Stimulated activated naive CD8-positive, alpha-beta T cell treated with anti-CD3 and anti-CD28 coated beads, Interleukin-15, Interleukin-2, amounts not matched to agents 100 U/mL and 50 U/mL, for 24 hours (primary cell): ENCODE measurements around the gene GRPEL1.
"Not testable (repeated sequence)": the region's sequence is repeated elsewhere in the genome, so short reads cannot be mapped to it uniquely, and the experiment has no call there.

ENCODE experiments used
- ATAC-seq: fragments of 150-1000 bp; cut with Tn5 transposase; one replicate; pipeline ENCODE4 v1.10.0; 2021
- DNase-seq: peaks from one replicate; pipeline ENCODE4 v3.0.0; 2021

GRPEL1 gene

DNA sequence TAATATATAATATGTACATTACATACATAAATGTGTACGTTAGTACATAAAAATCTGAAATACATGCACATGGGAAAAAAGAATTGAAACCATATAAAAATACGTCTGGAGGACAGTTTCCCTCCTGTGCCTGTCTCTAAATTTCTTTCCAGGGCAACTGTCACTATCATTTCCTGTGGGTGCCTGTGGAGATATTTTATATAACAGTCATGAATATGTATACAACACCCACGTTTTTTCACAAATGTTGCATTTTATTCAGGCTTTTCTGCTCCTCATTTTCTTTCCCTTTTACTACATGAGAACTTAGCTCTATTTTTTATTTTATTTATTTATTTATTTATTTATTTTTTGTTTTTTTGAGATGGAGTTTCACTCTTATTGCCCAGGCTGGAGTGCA, 24.2 kb upstream of the GRPEL1 start:
- no peak for ATAC-seq
- DNase-seq = no peak

- DNase-seq (no peak), ATAC-seq (no peak)
Observed at GRCh38 chr4:7089213-7089986, 21.5 kb upstream of the GRPEL1 start.

- ATAC-seq = no peak
- DNase-seq = no peak
Observed at GRCh38 chr4:7087036-7087435, 19.2 kb upstream of the GRPEL1 start.

- ATAC-seq = no peak
Observed at GRCh38 chr4:7086384-7086783, 18.5 kb upstream of the GRPEL1 start.

GRCh38 chr4:7084564-7084961, 16.7 kb upstream of the GRPEL1 start:
- not testable (repeated sequence) for ATAC-seq

More at GRCh38 chr4:7086384-7086783, 18.5 kb upstream of the GRPEL1 start:
- DNase-seq = no peak

DNA sequence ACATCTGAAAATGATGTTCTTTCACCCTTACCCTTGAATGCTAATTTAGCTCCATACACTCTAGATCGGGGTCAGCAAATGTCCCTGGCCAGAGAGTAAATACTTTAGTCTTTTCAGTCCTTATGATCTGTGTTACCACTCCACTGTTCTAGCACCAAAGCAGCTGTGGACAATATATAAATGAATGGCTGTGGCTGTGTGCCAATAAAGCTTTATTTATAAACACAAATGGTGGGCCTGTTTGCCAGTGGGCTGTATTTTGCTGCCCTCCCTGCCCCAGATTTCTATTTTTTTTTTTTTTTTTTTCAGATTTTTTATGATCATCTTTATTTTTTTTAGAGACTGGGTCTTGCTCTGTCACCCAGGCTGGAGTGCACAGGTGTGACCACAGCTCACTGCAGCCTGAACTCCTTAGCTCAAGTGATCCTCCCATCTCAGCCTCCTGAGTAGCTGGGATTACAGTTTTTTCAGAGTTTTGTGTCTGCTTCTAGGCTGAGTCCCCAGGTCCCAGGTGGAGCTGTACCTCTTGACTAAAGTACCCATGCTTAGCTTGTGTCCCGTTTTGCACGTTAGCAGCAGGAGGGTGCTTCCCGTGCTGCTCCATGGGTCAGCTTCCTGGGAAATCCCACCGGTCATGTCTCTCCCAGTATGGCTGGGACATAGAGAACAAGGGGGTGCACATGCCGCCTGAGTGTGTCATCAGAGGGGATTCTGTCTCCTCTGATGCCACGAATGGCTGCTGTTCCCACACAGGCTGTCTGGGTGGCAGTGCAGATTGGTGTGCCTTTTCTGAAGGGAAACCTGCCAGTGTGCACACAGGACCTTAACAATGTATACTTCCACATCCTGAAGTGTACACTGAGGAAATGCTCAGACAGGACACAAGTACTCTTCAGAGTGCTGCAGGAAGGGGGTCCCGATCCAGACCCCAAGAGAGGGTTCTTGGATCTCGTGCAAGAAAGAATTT, 16.0 kb upstream of the GRPEL1 start:
- DNase-seq (no peak), ATAC-seq (no peak)

More at GRCh38 chr4:7084564-7084961, 16.7 kb upstream of the GRPEL1 start:
- DNase-seq = not testable (repeated sequence)

DNA sequence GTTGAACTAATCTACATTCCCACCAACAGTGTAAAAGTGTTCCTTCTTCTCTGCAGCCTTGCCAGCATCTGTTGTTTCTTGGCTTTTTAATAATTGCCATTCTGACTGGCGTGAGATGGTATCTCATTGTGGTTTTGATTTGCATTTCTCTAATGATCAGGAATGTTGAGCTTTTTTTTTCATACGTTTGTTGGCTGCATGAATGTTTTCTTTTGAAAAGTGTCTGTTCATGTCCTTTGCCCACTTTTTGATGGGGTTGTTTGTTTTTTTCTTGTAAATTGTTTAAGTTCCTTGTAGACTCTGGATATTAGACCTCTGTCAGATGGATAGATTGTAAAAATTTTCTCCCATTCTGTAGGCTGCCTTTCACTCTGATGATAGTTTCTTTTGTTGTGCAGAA, 12.0 kb upstream of the GRPEL1 start:
- not testable (repeated sequence) for DNase-seq, ATAC-seq

GRCh38 chr4:7079483-7079882, 11.6 kb upstream of the GRPEL1 start:
- not testable (repeated sequence) for DNase-seq, ATAC-seq

- ATAC-seq (no peak), DNase-seq (no peak)
Observed at GRCh38 chr4:7078025-7078424, 10.2 kb upstream of the GRPEL1 start.

DNA sequence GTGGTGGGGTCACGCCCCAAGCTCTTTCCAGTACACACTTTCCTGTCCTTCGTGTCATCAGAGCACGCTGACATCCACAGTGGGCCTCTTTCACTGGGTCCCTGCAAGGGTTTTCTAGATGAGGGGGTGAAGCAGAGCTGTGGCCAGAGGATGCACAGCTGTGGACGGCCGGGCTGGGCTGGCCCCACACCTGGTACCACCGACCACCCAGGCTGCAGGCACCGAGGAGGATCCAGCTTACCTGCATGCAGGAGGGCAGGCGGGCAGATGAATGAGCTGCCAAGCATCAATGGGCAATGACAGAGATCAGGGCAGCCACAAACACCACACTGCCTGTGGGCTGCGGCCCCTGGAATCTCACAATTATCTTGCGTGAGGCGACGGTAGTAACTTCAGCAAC, 9.5 kb upstream of the GRPEL1 start:
- ATAC-seq (no peak), DNase-seq (no peak)

- peak; percentile 19 for ATAC-seq
- no peak for DNase-seq
Observed at GRCh38 chr4:7076696-7077082, 8.8 kb upstream of the GRPEL1 start.

DNA sequence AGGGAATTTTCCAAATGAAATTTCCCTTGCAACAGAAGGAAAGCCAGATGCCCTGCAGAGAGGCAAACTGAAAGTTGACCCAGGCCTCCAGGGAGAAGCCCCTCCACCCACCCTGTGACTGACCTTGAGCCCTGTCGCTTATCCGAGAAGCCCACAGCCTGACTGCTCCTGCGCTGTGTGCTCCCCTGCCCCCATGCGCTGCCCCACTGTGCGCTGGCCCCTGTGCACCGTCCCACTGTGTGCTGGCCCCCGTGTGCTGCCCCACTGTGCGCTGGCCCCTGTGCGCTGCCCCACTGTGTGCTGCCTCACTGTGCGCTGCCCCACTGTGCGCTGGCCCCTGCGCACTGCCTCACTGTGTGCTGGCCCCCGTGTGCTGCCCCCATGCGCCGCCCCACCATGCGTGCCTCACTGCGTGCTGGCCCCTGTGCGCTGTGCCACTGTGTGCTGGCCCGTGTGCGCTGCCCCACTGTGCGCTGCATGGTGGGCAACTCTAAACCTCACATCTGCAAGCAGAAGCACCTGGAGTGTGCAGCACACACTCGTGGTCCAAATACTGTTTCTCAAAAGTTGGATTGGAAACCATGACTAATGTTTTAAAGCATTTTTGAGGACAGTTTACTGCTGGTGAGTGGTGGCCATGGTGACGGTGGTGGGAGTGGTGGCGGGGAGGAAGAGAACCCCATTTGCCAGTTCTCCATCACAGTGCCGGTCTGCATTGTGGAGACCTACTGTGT, 8.3 kb upstream of the GRPEL1 start:
- peak; percentile 44 for ATAC-seq
- no peak for DNase-seq

DNA sequence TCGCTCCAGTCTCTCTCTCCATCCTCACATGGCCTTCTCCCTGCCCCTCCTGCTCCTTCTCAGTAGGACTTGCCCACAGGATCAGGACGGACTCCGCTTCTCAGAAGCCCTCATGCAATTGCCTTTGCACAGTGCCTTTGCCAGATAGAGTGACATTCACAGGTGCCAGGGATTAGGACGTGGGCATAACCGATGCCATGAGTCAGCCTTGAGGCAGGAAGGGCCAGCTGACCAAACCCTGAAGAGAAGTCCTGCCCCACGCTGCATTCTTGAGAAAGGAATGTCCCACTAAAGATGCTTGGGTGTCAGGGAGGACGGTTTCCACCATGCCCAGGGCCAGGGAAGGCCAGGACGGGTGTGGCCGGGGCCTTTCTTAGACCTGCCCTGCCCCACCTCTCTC, 6.6 kb upstream of the GRPEL1 start:
- ATAC-seq (no peak), DNase-seq (no peak)

GRCh38 chr4:7073526-7074390, 5.9 kb upstream of the GRPEL1 start:
- DNase-seq (no peak), ATAC-seq (no peak)

DNA sequence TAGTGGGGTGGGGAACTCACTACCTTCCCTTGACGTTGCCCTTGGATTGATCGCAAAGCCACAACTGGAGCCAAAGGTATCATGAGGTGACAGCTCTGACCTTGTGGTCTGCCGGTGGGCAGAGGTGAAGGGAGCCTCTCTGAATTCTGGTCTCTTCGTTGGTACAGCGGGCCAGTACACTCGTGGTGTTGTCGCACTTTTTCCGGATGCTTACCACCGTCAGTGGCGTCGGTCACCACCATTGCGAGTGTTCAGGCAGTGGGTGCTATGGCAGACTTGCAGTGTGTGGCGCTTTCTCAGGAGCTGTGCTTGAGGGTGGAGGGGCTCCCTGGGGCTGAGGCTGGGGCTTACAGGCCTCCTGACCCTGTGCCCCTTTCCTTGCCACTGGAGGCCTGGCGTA, 5.2 kb upstream of the GRPEL1 start:
- DNase-seq (no peak), ATAC-seq (no peak)

- DNase-seq (peak; percentile 88), ATAC-seq (peak; percentile 58)
Observed at GRCh38 chr4:7070729-7071511, 3.1 kb upstream of the GRPEL1 start.

GRCh38 chr4:7068883-7069282, 1.0 kb upstream of the GRPEL1 start:
- ATAC-seq = no peak
- peak; percentile 41 for DNase-seq

- no peak for ATAC-seq
- DNase-seq = no peak
Observed at GRCh38 chr4:7068279-7068842, 497 bp upstream of the GRPEL1 start.

DNA sequence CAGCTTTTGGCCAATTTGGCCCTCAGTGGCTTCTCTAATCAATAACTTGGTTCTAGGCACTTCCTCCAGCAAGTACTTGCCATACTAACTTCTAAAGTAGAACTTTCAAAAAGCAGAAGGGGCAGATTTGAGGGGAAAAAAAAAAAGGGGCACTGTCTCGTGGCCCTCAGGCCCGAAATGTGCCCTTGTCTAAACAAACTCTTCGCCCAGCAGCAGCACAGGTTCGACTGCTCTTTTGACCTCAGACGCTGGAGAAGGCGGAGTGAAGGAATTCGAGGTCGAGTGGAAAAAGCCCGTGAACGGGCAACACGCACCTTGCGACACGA, 775 bp downstream of the GRPEL1 start:
- no peak for DNase-seq
- no peak for ATAC-seq

DNA sequence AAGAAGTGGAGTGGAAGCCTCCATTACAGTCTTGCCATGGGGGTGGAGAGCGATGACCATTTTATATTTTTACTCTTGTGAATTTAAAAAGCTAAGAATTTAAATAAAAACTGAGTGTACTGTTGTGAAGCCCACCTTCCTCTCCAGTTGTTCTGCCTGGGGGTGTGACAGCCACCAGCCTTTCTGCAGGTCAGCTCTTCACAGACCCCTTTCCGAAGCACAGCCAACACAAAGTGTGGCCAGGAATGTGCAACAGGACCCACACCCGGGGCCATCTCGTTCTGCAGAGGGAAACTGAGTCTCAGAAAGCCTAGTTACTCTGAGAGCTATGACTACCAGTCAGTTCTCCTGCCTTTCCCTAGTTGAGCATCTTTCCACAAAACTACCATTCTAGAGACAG, 1.4 kb downstream of the GRPEL1 start:
- no peak for ATAC-seq

More for the DNA sequence above, 1.4 kb downstream of the GRPEL1 start:
- DNase-seq = no peak
